ENCODE results near the gene ARAP1.

Gene ARAP1

GRCh38 chr11:72760539-72761405 is 8.6 kb upstream of the ARAP1 start:
- DNase-seq: no peak

DNA sequence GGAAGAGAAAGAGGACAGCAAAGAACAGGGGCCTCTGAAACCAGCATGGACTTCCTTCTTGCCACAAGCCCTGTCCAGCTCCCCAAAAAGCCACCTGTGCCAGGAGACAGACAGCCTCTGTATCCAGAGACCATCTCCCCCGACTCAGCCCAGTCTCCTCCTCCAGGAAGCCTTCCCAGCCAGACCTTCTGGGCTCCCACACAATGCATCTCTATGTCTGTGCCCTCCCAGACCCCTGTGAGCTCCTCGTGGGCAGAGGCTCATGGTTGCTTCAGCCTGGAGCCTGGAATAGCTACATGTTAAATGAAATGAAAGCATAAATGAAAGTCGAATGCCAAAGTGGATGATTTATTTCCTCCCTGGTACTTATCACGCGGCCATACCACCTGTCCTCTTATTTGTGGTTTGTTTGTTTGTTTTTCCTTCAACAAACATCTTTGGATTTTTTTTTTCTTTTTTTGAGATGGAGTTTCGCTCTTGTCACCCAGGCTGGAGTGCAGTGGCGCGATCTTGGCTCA is 7.3 kb upstream of the ARAP1 start:
- no peak for DNase-seq

- no peak for DNase-seq
Observed at GRCh38 chr11:72758690-72759389, 6.6 kb upstream of the ARAP1 start.

GRCh38 chr11:72758304-72758689 is 6.1 kb upstream of the ARAP1 start:
- DNase-seq: no peak

- no peak for DNase-seq
Observed at GRCh38 chr11:72755713-72756285, 3.6 kb upstream of the ARAP1 start.

- DNase-seq: no peak
Observed at GRCh38 chr11:72754544-72755155, 2.4 kb upstream of the ARAP1 start.

- no peak for DNase-seq
Observed at GRCh38 chr11:72754149-72754543, 1.9 kb upstream of the ARAP1 start.

- no peak for DNase-seq
Observed at GRCh38 chr11:72753341-72754148, 1.3 kb upstream of the ARAP1 start.

- DNase-seq: no peak
Observed at GRCh38 chr11:72751116-72752087, 806 bp downstream of the ARAP1 start.

GRCh38 chr11:72750556-72751115 is 1.6 kb downstream of the ARAP1 start:
- DNase-seq: no peak

DNA sequence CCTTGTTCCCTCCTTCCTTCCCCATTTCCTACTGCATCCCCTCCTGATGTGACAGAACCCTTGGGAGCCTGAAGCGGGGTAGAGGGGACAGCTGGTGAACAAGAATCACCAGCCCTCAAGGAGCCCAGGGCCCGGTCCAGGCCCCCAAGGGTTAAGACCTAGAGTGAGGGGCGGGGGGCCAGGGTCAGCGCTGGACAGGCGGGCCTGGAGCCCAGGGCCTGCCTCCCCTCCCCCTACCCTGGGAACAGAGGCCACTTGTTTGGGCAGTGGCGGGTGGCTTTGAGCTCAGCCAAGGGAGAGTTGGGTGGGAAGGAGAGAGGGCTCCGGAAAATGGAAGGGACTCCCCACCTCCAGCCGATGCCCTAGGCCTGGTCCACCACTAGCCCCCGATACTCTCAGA is 2.1 kb downstream of the ARAP1 start:
- no peak for DNase-seq

DNA sequence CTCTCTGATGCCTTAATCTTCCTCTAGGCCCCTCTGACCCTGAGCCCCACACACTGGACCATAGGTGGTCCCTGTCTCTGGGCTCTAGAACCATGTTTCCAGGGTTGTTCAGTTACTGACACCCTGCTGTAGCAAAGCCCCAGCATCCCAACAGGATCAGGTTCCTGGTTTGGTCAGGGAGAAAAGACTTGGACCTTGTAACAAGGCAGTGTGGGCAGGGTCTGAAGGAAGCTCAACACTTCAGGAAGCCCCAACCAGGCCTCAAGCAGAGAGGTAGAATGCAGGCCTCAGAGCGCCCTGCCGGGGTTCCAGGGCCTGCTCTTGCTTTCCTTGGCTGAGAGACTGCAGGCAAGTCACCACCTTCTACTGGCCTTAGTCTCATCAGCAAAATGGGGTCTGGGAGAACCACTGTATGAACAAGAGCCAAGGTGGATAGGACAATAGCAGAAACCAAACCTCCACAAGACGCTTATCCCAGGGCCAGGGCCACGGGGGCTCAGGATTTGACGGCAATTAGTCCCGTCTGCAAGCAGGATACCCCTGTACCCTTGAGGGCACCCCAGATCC is 4.8 kb downstream of the ARAP1 start:
- no peak for DNase-seq

DNA sequence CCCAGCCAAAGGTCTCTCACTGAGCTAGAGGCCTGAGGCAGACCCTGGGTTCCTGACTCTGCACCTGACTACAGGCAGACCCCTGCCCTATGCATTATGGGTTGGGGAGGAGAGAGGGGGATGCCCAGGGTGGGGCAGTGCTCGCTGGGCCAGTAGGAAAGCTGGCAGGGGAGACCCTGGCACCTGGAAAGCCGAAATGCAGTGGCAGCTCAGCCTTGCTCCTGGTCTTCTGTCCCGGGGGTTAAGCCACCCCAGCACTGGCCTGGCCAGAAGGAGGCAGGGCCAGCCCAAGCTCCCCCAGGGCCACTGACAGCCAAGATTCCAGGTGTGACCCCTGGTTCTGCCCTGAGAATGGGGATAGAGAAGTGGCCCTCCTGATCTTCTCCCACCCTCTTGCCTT is 5.4 kb downstream of the ARAP1 start:
- DNase-seq: no peak

DNA sequence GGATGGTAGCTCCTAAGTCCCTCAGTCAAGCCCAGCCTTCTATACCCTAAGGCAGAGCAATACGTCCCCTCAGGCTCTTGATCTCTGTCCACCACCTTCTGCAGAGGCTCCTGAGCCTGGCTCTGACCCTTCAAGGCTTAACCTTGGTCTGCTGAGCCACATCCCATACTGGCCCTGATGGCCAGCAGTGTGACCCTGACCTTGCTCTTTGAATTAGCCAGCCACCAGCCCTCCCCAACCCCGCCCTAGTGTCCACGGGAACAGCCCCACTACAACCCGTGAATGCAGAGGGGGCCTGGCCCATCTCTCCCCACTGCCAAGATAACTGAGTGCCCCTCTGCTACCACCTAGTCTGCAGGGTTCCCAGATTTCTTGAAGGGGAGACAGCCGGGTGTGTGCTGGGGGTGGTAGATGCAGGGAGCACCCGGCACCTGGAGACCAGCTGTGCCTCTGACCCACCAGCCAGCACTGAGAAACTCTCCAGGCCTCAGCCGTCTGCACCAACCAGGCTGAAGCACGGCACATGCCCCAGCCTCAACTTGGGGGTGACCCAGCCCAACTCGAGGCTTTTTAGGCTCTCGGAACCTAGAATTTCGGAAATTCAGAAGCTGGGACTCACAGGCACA is 6.2 kb downstream of the ARAP1 start:
- no peak for DNase-seq

DNA sequence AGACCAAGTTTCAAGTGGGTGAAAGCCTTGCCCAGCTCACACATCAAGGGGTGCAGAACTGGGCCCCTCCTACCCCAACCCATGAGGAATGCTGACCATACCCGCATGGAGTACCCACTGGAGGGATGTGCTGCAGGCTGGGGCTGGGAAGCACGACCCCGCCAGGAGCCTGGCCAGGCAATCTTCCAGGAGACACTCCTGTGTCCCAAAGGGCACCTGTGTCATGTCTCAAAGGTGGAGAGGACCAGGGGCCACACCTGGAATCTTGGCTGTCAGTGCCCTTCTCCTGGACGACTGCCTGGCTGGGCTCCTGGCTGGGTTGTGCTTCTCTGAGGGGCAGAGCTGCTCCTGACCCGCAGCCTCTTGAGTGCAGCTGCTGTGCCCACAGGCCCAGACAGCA is 6.7 kb downstream of the ARAP1 start:
- DNase-seq: no peak

GRCh38 chr11:72744474-72744873 is 7.7 kb downstream of the ARAP1 start:
- no peak for DNase-seq

- DNase-seq: no peak
Observed at GRCh38 chr11:72743321-72744221, 8.6 kb downstream of the ARAP1 start.

GRCh38 chr11:72742513-72743320 is 9.5 kb downstream of the ARAP1 start:
- DNase-seq: no peak
